ENCODE results near the gene SPSB3.

Gene SPSB3

DNA sequence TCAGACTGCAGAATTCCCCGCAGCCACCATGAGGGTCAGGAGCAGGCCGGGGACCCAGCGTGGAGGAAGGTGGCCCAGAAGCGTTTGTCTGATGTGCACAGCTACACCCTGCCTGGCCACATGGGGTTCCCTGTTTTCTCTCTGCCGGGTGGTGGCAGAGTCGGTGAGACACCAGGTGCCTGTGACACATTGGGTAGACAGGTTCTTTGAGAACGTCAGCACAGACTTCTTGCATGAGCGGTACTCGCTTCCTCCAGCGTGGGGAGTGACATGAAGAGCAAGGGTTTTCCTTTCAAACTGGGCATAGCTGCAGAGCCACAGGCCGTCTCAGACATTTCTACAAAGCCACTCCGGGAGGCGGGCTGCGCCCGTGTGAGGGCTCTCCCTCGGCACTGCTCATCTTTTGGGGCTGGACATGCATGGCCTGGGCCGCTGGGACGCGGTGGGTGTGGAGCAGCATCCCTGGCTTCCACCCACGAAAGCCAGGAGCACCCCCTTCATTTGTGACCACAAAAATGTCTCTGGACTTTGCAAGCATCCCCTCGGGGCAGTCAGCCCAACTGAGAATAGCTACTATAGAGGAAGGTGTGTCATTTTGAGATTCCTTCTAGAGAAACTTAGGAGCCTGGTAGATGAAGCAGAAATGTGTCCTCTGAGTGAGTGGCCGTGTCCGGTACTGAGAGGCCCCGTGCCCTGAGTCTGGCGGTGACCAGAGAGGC lies 37.0 kb downstream of the SPSB3 start:
- H3K4me1 ChIP-seq (ENCODE audit: control insufficient read depth in 1 of 2, insufficient read depth in 1 of 2, low read depth in 1 of 2, low read length in 1 of 2), result no peaks in the 10 kb centered on the region
- H3K27ac ChIP-seq, result no peak overlapping the region
- no peaks in the 10 kb centered on the region for H3K27me3 ChIP-seq
- TF ChIP-seq, protein P1, sequence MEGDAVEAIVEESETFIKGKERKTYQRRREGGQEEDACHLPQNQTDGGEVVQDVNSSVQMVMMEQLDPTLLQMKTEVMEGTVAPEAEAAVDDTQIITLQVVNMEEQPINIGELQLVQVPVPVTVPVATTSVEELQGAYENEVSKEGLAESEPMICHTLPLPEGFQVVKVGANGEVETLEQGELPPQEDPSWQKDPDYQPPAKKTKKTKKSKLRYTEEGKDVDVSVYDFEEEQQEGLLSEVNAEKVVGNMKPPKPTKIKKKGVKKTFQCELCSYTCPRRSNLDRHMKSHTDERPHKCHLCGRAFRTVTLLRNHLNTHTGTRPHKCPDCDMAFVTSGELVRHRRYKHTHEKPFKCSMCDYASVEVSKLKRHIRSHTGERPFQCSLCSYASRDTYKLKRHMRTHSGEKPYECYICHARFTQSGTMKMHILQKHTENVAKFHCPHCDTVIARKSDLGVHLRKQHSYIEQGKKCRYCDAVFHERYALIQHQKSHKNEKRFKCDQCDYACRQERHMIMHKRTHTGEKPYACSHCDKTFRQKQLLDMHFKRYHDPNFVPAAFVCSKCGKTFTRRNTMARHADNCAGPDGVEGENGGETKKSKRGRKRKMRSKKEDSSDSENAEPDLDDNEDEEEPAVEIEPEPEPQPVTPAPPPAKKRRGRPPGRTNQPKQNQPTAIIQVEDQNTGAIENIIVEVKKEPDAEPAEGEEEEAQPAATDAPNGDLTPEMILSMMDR (IDR thresholded peaks at IDR 0.05), result no peak
- no peak overlapping the region for H3K4me3 ChIP-seq (ENCODE audit: low read depth in 1 of 2, low read length in 1 of 2)
- H3K9me3 ChIP-seq, result no peaks in the 10 kb centered on the region
- H3K36me3 ChIP-seq, result peaks cover 83% of the 10 kb centered on the region

DNA sequence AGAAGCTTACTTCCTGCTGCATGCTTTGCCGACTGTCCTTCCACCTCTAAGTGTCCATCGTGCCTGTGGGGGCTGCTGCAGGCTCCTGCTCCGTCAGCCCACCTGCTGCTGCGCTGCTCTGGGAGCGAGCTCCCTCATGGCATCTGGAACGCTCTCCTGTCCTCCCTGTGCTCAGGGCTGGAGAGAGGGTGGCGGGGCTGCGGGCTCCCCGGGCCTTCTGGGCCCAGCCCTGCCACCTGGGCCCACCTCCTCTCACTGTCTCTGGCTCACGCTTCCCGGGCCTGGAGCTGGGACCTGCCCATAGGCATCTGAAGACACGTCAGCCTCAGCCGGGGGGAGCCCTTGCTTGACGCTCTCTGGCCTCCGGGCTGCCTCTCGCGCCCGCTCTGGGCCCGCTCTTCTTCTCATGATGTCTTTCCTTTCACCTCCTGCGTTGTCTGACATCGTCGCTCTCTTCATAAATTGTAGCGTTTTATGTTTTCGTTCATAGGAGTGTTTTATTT lies 38.0 kb downstream of the SPSB3 start:
- Histone ChIP-seq H3K27me3 (no peaks in the 10 kb centered on the region), H3K36me3 (peaks cover 74% of the 10 kb centered on the region), H3K9me3 (no peaks in the 10 kb centered on the region), H3K4me3 (ENCODE audit: low read depth in 1 of 2, low read length in 1 of 2) (no peak overlapping the region), H3K4me1 (ENCODE audit: control insufficient read depth in 1 of 2, insufficient read depth in 1 of 2, low read depth in 1 of 2, low read length in 1 of 2) (no peaks in the 10 kb centered on the region), H3K27ac (no peak overlapping the region)
- TF ChIP-seq, protein P1 (IDR thresholded peaks at IDR 0.05), result no peak

DNA sequence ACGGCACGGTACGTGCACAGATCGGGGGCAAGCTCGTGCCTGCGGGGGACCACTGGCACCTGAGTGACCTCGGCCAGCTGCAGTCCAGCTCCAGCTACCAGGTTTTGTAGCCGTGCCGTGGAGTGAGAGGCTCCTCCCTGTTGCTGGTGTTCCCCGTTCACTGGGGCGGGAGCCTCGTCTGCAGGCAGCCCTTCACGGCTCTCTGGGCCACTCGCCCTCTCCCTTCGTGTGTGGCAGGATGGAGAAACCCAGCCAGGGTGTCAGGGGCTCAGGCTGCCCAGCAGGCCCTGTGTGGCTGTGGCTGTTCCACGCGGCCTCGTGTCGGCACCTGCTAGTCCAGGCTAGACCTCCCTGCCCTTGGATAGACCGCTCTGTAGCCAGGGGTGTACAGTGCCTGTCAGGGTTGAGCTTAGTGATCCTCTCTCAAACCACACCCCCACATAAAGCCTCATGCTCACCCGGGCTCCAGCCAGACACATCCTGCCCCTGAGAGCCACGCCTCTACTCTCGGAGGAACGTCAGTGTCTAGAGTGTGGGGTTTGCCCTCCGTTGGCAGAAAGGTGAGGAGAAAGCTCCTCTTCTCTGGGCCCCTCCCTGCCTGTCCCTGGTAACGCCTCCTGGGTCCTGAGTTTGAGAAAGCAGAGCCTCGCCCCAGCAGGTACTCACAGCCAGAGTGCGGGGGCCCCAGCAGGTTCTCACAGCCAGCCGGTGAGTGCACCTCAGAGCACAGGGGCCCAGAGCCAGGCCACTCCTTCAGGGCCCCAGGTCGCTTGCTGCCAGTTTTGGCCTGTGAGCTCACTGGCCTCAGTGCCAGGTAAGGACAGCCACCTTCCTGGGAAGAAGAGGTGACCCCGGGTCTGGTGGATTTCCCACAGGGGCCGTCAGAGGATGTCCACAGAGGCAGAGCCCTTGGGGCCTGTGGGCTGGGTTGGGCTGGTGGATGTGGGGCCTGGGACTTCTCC lies 38.7 kb downstream of the SPSB3 start:
- H3K9me3 ChIP-seq, result no peaks in the 10 kb centered on the region
- H3K4me3 ChIP-seq (ENCODE audit: low read depth in 1 of 2, low read length in 1 of 2), result no peak overlapping the region
- H3K27ac ChIP-seq, result no peak overlapping the region
- TF ChIP-seq, protein P1 (IDR thresholded peaks at IDR 0.05), result no peak
- H3K4me1 ChIP-seq (ENCODE audit: control insufficient read depth in 1 of 2, insufficient read depth in 1 of 2, low read depth in 1 of 2, low read length in 1 of 2), result no peaks in the 10 kb centered on the region
- H3K36me3 ChIP-seq, result peaks cover 67% of the 10 kb centered on the region
- H3K27me3 ChIP-seq, result no peaks in the 10 kb centered on the region

DNA sequence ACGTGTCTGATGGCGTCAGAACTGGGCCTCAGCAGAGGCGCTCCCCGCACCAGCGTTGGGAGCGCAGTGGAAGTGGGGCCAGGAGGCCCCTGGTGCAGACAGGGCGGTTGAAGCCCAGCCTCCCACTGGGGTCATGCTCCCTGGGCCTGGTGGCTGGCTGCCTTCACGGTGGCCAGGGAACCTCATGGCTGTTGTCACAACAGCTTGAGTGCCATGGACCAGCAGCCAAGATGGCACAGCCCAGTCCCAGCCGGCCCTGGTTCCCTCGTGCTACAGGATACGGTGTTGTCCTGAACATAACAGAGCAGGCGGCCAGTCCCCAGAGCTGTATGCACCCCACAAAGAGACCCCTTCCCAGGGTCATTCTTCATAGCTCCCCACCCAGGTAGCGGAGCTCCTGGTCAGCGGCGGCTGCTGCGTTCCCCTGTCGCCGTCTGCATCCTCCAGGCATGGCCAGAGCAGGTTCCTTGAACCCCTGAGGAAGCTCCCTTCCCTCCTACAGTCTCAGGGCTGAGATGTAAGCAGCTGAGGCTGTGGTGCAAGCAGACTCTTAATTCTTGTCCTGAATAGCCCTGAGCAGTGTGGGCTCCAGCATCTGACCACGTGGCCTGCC lies 40.7 kb downstream of the SPSB3 start:
- no peaks in the 10 kb centered on the region for H3K9me3 ChIP-seq
- no peaks in the 10 kb centered on the region for H3K4me1 ChIP-seq (ENCODE audit: control insufficient read depth in 1 of 2, insufficient read depth in 1 of 2, low read depth in 1 of 2, low read length in 1 of 2)
- no peaks in the 10 kb centered on the region for H3K27me3 ChIP-seq
- H3K4me3 ChIP-seq (ENCODE audit: low read depth in 1 of 2, low read length in 1 of 2), result no peak overlapping the region
- TF ChIP-seq, protein P1 (IDR thresholded peaks at IDR 0.05), result no peak
- peaks cover 47% of the 10 kb centered on the region for H3K36me3 ChIP-seq
- H3K27ac ChIP-seq, result no peak overlapping the region

DNA sequence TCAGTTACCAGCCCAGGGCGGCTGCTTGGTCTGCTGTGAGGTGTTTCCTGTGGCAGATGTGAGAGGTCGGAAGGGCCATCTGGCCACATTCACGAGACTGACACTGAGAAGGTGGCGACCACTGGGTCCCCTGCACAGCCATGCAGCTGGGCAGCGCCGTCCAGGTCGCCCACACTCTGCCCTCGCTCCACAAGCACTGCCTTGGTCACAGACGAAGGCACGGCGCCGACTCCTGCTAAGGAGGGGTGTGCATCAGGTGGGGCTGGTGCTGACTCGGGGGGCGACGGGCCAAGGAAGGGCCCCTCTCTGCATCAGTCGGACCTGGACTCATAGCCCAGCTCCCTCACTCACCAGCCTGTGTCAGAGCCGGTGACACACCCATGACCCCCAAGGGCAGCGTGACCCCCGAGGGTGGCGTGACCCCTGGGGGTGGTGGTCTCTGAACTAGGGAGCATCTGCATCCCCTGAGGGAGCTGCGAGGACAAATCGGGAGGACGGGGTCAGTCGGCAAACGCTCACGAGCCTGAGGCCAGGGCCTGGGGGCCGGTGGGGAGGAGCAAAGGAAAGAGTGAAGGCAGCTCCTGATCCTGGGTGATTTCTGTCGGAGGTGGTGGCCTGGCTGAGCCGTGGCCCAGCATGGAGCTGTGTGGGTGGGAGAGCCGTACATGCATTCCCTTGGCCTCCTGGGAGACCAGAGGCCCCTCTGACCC lies 41.4 kb downstream of the SPSB3 start:
- Histone ChIP-seq H3K36me3 (peaks cover 39% of the 10 kb centered on the region), H3K9me3 (no peaks in the 10 kb centered on the region), H3K4me1 (ENCODE audit: control insufficient read depth in 1 of 2, insufficient read depth in 1 of 2, low read depth in 1 of 2, low read length in 1 of 2) (no peaks in the 10 kb centered on the region), H3K27ac (no peak overlapping the region), H3K27me3 (no peaks in the 10 kb centered on the region), H3K4me3 (ENCODE audit: low read depth in 1 of 2, low read length in 1 of 2) (no peak overlapping the region)
- TF ChIP-seq, protein P1 (IDR thresholded peaks at IDR 0.05), result no peak

Data from neutrophil (primary cell).